Stimulated activated CD8-positive, alpha-beta memory T cell treated with anti-CD3 and anti-CD28 coated beads, Interleukin-4, amount 100 ng/mL, for 4 hours (primary cell): ENCODE data around the gene MAN2A1.

ENCODE experiments used
- DNase-seq, 2 donors: peaks; one replicate each; pipeline ENCODE4 v3.0.0-alpha.2; 2020; ENCODE audit warnings: low read depth in 2 of 2, low spot score in 1 of 2

Gene MAN2A1

DNA sequence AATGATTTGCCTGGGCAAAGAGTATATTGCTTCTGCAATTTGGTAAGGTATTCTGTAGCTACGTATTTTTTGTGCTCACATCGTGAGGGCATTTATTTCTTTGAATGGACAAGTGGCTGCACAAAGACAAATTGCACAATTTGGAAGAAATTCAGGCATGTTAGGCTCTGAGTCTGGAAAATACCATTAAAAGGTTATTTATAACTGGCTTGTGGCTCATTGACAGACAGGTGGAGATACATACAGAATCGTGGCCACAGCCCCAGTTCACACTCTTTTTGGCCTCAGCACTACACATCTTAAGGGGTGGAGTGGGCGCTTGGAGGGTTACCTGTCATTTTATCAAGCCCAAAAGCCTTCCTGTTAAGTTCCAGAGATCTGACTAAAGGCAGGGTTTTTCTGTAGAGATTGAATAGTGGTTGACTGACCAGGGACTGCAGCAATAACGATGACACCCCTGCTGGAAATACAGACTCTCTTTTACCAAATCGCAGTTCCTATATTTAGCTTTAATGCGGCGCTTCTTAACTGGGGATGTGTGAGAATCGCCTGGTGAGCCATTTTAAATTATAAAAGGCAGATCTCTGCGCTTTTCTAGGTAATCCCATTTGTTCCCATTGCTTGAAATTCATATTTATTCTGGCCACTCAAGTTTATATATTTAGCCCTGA lies 14.7 kb downstream of the MAN2A1 start:
- no peak for DNase-seq

DNA sequence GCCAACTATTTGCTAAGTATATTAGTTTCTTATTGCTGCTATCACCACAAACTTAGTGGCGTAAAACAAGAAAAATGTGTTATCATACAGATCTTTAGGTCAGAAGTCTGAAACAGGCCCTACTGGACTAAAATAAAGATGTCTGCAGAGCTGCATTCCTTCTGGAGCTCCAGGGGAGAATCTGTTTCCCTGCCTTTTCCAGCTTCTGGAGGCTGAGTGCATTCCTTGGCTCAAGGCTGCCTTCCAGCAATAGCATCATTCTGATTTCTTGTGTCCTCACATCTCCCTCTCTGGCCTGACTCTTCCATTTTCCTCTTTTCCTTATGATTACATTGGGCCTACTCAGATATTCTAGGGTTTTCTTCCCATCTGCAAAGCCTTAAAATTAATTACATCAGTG lies 15.9 kb downstream of the MAN2A1 start:
- no peak for DNase-seq

DNA sequence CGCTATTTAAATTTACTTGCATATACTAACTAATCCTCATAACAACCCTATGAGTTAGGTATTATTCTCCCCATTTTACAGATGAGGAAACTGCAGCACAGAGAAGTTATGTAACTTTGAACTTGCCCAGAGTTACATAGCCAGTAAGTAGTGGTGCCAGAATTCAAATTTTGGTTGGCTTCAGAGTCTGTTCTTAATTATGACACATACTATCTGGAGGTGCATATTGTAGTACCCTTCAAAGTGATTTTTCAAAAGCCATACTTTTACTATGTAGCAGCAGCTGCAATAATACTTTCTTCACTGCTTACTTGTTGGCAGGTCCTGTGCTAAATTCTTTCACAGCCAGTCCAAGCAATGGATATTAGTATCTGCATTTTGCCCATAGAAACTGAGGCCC lies 16.4 kb downstream of the MAN2A1 start:
- no peak for DNase-seq

DNA sequence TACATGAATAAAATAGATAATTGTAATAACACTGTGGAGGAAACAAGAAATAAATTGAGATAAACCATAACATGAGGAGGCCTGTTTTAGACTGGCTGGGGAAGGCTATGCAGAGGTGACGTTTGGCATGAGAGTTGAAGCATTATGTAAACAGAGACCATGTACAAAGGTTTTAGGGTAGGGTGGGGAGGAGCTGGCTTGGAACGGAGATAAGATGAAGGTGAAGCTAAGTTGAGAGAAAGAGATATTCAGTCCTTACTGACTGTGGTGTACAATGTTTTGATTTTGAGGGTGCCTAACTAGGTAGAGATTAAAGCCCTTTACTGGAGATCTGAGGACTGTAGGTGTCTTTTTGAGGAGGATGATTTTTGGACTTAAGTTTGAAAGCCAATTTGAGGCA lies 17.8 kb downstream of the MAN2A1 start:
- no peak for DNase-seq

DNA sequence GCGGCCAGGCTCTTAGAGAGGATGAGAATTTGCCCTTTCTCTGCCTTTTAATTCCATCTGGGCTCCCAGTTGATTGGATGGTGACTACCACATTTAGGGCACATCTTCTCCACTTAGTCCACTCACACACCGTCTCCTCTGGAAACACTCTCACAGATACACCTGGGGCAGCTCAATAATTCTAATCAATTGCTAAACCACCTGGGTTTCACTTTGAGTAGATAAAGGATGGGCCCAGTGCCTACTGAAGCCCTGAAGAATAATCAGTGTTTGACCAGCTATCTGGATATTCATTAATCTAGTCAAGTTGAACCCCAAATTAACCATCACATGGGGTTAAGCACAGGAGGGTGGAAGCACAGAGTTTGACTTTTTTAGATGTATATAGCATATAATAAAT lies 19.1 kb downstream of the MAN2A1 start:
- no peak for DNase-seq

DNA sequence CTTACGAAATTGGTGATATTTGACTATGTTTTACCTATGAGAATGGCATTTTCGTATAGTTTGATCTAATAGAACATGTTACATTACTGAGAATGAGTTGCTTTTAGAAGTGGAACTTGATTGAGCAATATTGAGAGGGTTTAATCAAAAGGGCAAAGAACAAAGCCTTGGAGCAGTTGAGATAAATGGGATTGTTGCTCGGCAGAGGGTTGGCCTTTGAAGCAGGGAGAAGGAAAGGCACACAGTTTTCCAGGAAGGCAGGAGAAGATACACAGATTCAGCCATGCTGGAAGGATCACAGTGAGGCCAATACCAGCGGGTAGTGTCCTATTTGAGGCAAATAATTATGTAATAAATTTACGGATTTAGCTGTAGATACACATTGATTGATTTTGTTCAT lies 19.5 kb downstream of the MAN2A1 start:
- no peak for DNase-seq

DNA sequence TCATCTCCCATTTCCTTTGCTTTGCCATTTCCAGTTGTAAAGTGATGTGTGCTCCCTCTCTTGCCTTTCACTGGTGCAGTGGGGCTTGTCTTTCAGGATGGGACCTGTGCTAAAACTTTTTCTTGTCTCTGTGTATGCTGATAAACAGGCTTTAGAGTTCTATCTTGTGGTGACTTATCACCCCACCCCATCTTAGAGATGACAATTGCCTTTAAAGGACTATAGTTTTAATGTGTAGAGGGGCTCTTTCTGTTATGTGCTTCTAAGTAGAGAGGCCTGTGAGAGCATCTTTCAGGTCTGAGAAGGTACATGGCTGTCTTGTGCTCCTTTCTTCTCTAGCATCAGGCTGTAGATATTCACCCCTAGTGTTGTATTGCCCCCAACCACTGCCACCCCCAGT lies 21.9 kb downstream of the MAN2A1 start:
- no peak for DNase-seq

DNA sequence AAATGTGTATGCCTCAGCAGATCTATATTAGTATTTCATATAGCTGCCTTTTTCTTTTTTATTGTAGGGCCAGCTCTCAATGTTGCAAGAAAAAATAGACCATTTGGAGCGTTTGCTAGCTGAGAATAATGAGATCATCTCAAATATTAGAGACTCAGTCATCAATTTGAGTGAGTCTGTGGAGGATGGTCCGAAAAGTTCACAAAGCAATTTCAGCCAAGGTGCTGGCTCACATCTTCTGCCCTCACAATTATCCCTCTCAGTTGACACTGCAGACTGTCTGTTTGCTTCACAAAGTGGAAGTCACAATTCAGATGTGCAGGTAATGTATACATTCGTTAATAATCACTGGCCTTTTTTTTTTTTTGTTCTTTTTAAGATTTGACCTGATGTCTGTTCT lies 23.7 kb downstream of the MAN2A1 start:
- no peak for DNase-seq

DNA sequence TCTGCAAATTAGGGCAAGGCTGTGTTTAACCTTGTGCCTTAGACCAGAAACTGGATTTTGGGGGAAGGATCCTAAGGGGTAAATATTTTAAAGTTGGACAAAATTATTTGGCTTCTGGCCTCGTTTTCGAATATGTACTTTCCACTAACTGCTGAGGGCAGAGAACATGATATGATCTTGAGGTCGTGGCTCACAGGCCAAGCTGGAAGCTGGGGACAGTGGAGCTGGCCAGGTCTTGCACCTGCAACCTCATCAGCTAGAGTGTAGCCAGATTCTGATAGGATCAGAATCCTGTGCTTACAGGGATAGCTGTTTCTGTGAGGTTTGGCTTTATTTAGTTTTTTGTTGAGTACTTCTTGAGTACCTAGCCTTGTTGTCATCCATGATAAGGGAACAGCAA lies 24.9 kb downstream of the MAN2A1 start:
- no peak for DNase-seq

DNA sequence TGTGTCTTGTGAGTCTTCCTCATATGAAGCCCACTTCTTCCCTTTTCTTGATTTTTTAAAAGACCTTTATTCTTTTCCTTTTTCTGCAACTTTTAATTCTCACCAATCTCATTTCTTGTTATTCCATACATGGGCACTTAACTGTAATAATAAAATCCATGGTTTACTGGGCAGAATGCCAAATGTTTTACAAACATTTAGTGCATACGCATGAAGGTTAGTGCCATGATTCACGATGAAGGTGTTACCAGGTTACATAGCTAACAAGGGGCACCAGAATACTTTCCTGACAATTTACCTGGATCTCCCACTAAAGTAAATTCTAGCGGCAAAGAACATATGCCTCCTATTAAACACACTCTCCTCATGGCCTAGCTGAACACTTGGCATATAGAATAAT lies 28.5 kb downstream of the MAN2A1 start:
- DNase-seq, result no peak

DNA sequence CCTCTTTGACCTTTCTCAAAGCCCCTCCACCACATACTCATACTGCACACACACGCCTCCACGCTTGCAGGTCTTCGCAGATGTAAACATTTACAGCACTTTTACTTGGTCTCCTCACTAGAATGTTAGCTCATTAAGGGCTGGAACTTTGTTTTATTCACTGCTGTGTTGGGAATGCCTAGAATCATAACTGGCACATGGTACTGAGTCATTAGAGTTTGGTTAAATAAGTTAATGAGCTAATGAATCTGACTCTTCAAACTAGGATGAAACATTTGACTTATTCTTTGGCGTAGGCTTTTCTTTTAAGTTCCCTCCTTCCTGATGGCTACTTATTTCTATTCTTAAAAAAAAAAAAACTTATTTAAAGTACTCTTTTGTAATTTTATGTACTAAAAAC lies 28.9 kb downstream of the MAN2A1 start:
- no peak for DNase-seq

DNA sequence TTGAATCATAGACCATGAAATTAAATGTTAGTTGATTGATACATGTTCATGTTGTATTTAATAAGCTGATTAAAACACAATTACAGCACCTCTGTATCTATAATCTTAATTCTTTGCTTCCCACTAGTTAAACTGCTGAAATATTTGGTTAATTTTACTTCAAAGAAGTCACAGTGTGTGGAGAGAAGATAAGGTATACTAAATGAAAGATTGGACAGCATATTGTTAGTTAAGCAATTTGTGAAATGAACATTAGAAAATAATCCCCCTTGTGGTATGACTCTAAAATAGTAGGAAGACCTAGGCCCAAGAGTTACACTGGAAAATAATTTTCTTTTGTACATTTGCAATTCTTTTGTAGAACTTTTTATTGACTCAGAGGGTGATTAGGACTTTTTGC lies 30.3 kb downstream of the MAN2A1 start:
- DNase-seq, result no peak

DNA sequence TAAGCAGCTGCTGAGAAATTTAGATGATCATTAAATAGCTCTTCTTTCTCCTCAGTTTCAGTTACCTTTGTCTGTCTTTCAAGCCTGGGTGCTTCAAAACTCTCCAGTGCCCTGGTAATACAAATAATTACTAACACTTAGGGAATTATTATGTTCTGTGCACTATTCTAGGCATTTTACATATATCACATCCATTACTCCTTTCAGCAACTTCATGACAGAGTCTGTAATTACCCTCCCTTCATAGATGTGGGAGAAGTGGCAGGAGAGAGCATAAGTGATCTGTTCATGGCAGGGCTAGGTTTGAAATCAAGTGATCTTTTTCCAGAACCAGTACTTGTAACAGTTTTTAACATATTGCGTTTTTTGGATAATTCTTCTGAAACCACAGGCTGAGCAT lies 32.0 kb downstream of the MAN2A1 start:
- DNase-seq, result no peak

DNA sequence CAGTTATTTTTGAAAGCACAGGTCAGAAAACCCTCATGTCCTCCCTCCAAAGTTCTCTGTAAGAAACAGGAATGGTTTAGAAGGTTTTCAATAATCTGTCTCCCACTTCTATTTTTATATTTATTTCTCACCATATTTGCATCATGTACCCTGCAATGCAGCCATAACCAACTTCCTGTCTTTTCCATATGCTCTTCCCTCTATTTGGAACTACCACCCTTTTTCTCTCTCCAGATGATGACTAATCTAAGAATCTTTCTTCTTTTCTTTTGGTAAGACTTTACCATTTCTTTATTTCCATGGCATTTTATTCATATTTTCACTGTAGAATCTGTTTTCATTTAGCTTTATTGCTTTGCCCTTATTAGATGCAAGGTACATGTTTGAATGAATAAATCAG lies 33.9 kb downstream of the MAN2A1 start:
- DNase-seq, result no peak

DNA sequence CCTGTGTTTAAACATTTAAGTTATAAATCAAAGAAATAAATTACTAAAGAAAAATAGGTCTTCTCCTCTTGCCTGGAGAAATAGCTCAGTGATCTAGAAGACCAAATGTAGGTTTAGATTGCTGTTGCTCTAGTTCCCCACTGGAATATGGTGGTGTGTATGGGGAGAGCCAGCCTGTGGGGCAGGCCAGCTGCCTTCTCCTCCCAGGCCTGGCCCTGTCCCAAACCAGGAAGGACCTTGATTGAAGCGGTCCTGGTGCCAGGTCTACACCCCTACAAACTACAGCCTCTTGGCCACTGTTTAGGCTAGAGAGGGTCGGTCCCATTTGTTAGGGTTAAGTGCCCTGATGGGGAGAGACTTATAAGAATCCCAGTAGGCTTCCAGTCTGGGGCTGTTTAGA lies 35.4 kb downstream of the MAN2A1 start:
- DNase-seq, result no peak

DNA sequence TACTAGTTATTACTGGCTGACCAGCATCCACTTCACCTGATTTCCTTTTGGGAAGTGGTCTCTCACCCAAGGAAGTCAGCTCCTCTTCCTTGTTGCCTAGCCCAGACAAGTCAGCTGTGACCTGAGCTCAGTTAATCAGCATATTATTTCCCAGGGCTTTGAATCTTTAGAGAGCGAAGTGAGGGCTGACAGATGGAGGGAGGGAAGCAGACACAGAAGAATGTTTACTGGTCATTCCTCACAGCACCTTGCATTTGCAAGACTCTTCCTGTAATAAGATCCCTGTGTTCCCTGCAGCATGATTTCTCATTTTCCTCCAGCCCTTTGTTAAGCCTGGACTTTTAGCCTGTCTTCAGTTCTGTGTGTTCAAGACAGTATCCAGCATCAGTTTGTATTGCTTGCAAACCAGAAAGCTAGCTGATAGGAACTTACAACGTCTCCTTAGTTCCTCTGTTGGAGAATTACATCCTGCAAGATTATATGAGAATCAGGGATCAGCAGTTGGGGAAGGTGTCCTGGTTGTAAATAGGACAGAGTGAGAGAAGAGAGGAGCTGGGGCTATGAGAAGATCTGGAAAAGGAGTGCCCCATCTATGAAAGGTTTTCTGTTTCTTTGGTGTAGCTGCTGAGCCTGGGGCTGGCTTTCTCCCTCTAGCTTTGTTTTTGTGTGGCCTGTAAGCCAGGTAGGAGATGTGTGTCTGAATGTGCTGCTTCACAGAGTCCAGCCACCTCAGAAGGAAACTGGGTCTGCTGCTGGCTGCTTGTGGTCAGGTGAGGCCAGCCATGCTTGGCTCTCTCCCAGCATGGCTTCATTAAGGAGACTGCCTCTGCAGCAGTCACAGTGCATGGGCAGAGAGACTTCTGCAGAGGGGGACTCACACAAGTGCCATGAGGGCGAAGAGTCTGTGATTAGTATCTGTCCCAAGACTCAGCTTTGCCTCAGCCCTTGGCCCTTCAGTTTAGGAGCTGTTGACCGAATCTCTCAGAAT lies 50.3 kb downstream of the MAN2A1 start:
- no peak for DNase-seq

DNA sequence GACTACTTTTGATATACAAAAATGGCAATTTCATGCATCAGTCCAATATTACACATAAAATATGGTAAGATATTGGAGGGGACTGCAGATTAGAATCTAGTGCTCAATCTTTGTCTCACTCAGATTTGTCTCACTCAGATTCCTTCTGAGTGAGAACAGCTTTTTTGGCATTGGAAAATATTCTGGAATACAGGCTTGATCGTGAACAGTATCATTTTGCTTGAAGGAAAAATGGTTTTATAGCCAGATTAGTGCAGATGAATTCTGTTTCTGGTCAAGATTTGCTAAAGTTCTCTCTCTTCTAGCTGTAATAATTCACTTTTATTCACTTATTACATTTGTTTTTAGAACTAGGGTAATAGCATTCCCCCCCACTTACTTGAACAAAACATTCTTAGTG lies 51.2 kb downstream of the MAN2A1 start:
- no peak for DNase-seq

DNA sequence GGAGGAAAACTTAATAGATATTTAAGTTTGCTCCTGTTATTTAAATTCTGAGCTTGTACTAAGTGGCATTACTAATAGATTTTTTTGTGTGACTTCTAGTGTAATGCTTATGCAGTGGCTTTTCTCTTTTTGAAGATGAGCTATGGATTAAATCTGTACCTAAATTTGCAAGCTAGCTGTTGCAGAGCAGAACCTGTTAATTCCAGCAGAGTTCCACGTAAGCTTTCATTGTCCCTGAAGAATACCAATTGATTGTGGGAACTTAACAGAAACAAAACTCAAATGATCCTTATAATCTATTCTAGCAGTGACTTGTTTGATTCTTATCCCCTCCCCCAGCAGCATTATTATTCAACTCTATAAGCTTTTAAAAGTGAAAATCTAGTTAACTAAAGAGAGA lies 51.7 kb downstream of the MAN2A1 start:
- DNase-seq, result no peak

DNA sequence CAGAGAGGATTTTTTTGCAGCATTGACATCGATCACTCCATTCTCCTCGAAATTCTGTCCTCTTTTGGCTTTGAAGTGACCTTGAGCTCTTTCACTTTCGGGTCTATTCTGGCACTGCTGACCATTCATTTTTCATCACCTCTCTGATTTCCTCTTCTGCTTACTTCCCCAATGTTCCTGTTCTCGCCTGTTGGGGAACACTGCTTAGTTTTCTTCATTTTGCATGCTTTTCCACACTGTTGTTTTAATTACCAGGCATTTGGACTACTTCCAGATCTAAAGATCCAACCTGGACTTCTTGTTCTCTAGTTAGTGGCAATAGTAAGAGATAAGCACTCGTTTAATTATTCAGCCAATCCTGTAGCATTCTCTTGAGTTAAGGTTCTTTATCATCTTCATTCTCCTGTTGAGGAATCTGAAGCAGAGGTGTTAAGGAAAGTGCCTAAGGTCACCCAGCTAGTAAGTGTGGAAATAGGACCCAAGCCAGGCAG lies 53.4 kb downstream of the MAN2A1 start:
- no peak for DNase-seq

DNA sequence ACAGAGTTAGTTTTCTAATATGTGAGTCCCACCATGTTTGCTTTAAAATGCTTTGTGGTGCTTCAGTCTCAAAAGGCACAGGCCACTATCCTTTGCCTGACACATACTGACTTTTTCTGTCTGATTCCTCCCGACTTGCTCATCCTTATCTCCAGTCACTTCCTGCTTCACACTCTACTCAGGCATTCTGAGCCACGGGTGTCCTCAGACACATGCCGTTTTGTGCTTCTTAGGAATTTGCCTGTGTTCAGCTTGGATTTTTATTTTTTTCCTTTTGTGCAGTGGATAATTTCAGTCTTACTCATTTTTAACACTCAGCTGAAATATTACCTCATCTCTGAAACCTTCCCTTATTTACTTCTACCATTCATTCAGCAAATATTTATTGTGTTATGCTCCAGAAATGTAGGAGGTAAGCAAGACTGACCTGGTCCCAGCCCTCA lies 54.1 kb downstream of the MAN2A1 start:
- DNase-seq, result no peak

DNA sequence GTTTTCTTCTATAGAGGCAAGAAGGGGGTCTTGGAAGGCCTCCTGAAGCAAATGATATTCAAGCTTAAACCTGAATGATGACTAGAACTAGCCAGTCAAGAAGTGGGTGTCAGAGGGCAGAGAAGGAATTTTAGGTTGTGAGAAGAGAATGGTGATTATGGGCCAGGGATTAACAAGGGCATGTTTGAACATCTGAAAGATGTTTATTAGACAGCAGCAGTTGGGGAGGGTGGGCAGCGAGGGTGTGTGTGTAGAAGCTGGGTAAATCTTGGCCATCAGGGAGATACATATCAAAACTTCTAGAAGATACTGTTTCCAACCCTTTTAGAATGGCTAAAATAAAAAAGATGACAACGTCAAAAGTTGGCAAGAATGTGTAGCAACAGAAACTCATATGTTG lies 54.5 kb downstream of the MAN2A1 start:
- DNase-seq, result no peak

DNA sequence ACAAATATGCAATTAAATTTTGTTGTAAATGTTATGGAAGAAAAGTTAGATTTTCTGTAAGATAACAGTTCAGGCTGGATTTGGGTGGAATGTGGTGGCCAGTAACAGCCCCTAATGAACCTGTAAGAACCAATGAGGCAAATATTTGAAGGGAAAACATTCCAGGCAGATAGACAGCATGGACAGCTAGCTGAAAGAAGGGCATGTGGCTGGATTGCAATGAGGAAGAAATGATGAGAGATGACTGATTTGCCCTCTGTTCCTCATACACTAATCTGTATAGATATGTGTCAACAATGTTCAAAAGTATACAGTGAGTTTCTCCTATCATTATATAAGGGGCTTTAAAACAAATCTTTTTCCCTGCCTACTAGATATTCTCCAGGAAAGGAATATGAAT lies 58.8 kb downstream of the MAN2A1 start:
- DNase-seq, result no peak
